Posterior vena cava (tissue), 2 donors: ENCODE measurements around the gene SLC35E1. TPM values are rescaled to one million over a fixed set of nuclear protein-coding genes. Genes with fewer than 3 reads are reported as not detected.
"Not testable (repeated sequence)": the region's sequence is repeated elsewhere in the genome, so short reads cannot be mapped to it uniquely, and the experiment has no call there.

Experiments
- DNase-seq: peaks from one replicate; pipeline ENCODE4 v3.0.0-alpha.2; 2020; ENCODE audit warnings: low spot score
- intact Hi-C, 2 donors: fragments of 100-400 bp; cut with DNase I; formaldehyde crosslinking; loops; one replicate each; pipeline versions ENCODE4 v1.14.1 to v1.14.2; 2022 to 2023
- total RNA-seq, 2 donors: library from RNA; stranded (reverse); fragmentation: NEBNext Ultra II Directional; extraction: Animal tissue kit (Norgen Biotek cat#: 25700); gene quantifications; one replicate each; pipeline ENCODE4 v1.2.1, GENCODE V29; 2021
- donor health status: DM: yes; HTN: yes; CAD: no.
- donor health status: DM: yes; HTN: yes; CAD: no.

The SLC35E1 gene
- total RNA-seq, 2 donors from 2014 or later = 30.8 to 33.6 TPM

- no peak for DNase-seq
- intact Hi-C loops = no loop called here
Measured at GRCh38 chr19:16516381-16516780, 55.8 kb downstream of the SLC35E1 start.

GRCh38 chr19:16514383-16515019, 57.7 kb downstream of the SLC35E1 start:
- DNase-seq = no peak
- intact Hi-C loops = no loop called here

DNA sequence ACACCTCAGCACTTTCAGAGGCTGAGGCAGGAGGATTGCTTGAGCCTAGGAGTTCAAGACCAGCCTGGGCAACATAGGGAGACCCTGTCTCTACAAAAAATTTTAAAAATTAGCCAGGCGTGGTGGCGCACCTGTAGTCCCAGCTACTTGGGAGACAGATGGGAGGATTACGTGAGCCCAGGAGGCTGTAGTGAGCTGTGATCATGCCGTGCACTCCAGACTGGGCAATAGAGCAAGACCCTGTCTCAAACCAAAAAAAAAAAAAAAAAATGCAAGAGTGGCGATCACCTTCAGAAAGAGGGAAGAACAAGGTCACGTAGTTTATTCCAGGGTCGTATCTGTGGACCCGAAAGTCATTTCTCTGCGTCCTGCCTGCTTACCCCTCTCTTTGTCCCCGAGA, 59.6 kb downstream of the SLC35E1 start:
- intact Hi-C loops = not testable (repeated sequence)

GRCh38 chr19:16509141-16510061, 62.8 kb downstream of the SLC35E1 start:
- intact Hi-C loops = no loop called here
- DNase-seq = no peak

More for the DNA sequence above, 59.6 kb downstream of the SLC35E1 start:
- DNase-seq = not testable (repeated sequence)

DNA sequence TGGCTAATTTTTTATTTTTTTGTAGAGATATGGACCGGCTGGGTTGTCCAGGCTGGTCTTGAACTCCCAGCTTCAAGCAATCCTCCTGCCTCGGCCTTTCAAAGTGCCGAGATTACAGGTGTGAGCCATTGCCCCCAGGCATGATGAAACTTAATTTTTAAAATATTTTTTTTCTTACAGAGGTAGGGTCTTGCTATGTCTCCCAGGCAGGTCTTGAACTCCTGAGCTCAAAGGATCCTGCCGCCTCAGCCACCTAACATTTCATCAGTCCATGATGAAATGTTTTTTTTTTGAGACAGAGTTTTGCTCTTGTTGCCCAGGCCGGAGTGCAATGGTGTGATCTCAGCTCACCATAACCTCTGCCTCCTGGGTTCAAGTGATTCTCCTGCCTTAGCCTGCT, 63.7 kb downstream of the SLC35E1 start:
- intact Hi-C loops = no loop called here
- DNase-seq = no peak

DNA sequence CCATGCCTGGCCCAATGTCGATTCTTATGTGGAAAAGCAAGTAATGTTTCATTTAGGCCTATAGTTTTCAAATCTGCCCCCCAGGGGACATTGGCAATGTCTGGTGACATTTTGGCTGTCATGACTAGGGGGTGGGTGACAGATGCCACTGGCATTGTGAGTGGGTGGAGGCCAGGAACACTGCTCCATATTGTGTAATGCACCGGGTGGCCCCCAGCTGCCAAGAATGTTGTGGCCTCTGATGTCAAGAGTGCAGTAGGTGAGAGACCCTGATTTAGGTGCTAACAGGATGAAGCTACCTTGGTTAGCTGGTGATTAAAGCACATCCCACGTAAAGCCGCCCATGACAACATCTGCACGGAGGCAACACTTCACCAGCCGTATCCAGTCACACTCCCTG, 65.3 kb downstream of the SLC35E1 start:
- intact Hi-C loops = no loop called here
- no peak for DNase-seq

GRCh38 chr19:16506161-16506560, 66.1 kb downstream of the SLC35E1 start:
- DNase-seq, intact Hi-C loops: not testable (repeated sequence)

DNA sequence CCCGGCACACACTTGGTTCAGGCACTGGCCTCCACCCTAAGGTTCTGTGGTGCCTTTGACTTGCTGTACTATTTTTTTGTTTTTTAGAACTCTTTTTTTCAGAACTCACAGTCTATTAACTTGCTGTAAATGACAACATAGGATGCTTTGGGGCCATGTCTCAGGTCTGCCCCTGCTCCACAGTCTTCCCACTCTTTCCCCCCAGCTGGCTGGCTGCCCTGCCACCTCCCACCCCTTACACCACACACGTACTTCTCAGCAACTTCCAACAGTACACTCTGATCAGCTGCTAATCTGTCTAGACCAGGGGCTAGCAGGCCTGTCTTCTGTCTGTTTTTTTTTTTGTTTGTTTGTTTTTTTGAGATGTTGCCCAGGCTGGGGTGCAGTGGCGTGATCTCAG, 67.9 kb downstream of the SLC35E1 start:
- no peak for DNase-seq
- intact Hi-C loops = no loop called here

Other genes starting within 250 kb of the SLC35E1 start
- 100 to 1,000 TPM in 1 of 2 donors, 10 to 100 TPM in 1; 97.8 to 208 TPM for gene KLF2, start 247.6 kb downstream of the SLC35E1 start, total RNA-seq
- gene EPS15L1, start 100.4 kb downstream of the SLC35E1 start, total RNA-seq = 10 to 100 TPM; 33.0 to 36.4 TPM
- gene CALR3, start 76.2 kb downstream of the SLC35E1 start, total RNA-seq = not detected
- 1 to 10 TPM; 4.2 to 4.6 TPM for gene C19orf44, start 76.0 kb downstream of the SLC35E1 start, total RNA-seq
- gene CHERP, start 30.0 kb downstream of the SLC35E1 start, total RNA-seq = 10 to 100 TPM; 21.4 to 23.6 TPM
- gene MED26, start 55.8 kb upstream of the SLC35E1 start, total RNA-seq = 1 to 10 TPM; 5.9 to 6.1 TPM
- 10 to 100 TPM; 42.4 to 61.8 TPM for gene SMIM7, start 87.7 kb upstream of the SLC35E1 start, total RNA-seq
- 1 to 10 TPM; 1.9 to 3.5 TPM for gene TMEM38A, start 88.7 kb upstream of the SLC35E1 start, total RNA-seq
- gene NWD1, start 147.4 kb upstream of the SLC35E1 start, total RNA-seq = under 1 TPM; 0.05 TPM